Fibroblast of lung (primary cell): ENCODE data around the gene GBA3.

Experiments
- CTCF ChIP-seq, 2 donors: IDR thresholded peaks in 1 of 2; conservative IDR thresholded peaks in 1 of 2; 1 replicate in 1 of 2; 2 replicates in 1 of 2; pipeline ENCODE4 v1.5.1; 2011 to 2012; ENCODE audit warnings: low read length in 2 of 2, control low read depth in 1 of 2, inconsistent platforms in 1 of 2, low read depth in 1 of 2, mild to moderate bottlenecking in 1 of 2
- EZH2 ChIP-seq: IDR thresholded peaks from 2 replicates; pipeline ENCODE4 v1.5.1; 2012; ENCODE audit warnings: low read length, control low read depth, mild to moderate bottlenecking; ENCODE audit errors: missing control alignments

- TF ChIP-seq CTCF (conservative IDR thresholded peaks at IDR 0.05 in 1 of 2, IDR thresholded peaks at IDR 0.05 in 1 of 2; ENCODE audit: low read depth in 1 of 2, low read length in 2 of 2) (no peak), EZH2 (no peak)
These were observed 12.6 kb upstream of the GBA3 start for GRCh38 chr4:22680065-22680642.
